ENCODE results near the gene PPP2R3C. TPM values are rescaled to one million over a fixed set of nuclear protein-coding genes. Genes with fewer than 3 reads are reported as not detected.

Gene PPP2R3C
- total RNA-seq, 2 experiments from 2014 or later = 34.9 to 37.6 TPM

GRCh38 chr14:35085441-35085840 is 36.3 kb downstream of the PPP2R3C start:
- ChIA-PET POLR2A (interaction anchor here (1.1 kb wide), 1 partner anchor 40 kb away, joined by 3 read pairs; the partner anchor contains the start of gene FAM177A1), CTCF (no interaction called here)
- no peaks in the 10 kb centered on the region for H3K9me3 ChIP-seq (ENCODE audit: control insufficient read depth in 1 of 2, insufficient read depth in 1 of 2, low read length in 2 of 2)
- no peak for ATAC-seq (ENCODE audit: poor library complexity)
- H3K27ac ChIP-seq (ENCODE audit: low read depth in 1 of 2, low read length in 2 of 2) = no peak overlapping the region
- no peaks in the 10 kb centered on the region for H3K4me1 Mint-ChIP-seq (ENCODE audit: low read depth)
- H3K27ac Mint-ChIP-seq = no peak overlapping the region
- H3K4me1 ChIP-seq (ENCODE audit: insufficient read depth, low read length) = no peaks in the 10 kb centered on the region
- no peaks in the 10 kb centered on the region for H3K27me3 ChIP-seq (ENCODE audit: control insufficient read depth in 1 of 2, insufficient read depth in 2 of 2, low read length in 2 of 2)
- no peak for DNase-seq
- no peak overlapping the region for H3K4me3 ChIP-seq (ENCODE audit: low read length)
- H3K36me3 ChIP-seq (ENCODE audit: insufficient read depth, low read length) = peaks cover 62% of the 10 kb centered on the region
- H3K4me3 Mint-ChIP-seq = no peak overlapping the region
- intact Hi-C loops (cut with DNase I, micrococcal nuclease) = no loop called here
- H3K9me3 Mint-ChIP-seq = no peaks in the 10 kb centered on the region
- peaks cover 76% of the 10 kb centered on the region for H3K36me3 Mint-ChIP-seq (ENCODE audit: low read depth)
- TF ChIP-seq CTCF (IDR thresholded peaks at IDR 0.05) = no peak
- no peaks in the 10 kb centered on the region for H3K27me3 Mint-ChIP-seq

- intact Hi-C loops (cut with DNase I, micrococcal nuclease) = no loop called here
- no peaks in the 10 kb centered on the region for H3K9me3 Mint-ChIP-seq
- POLR2A ChIA-PET = no interaction called here
- Histone ChIP-seq H3K9me3 (ENCODE audit: control insufficient read depth in 1 of 2, insufficient read depth in 1 of 2, low read length in 2 of 2) (no peaks in the 10 kb centered on the region), H3K27me3 (ENCODE audit: control insufficient read depth in 1 of 2, insufficient read depth in 2 of 2, low read length in 2 of 2) (no peaks in the 10 kb centered on the region), H3K36me3 (ENCODE audit: insufficient read depth, low read length) (peaks cover 62% of the 10 kb centered on the region), H3K4me1 (ENCODE audit: insufficient read depth, low read length) (no peaks in the 10 kb centered on the region), H3K27ac (ENCODE audit: low read depth in 1 of 2, low read length in 2 of 2) (no peak overlapping the region), H3K4me3 (ENCODE audit: low read length) (no peak overlapping the region)
- H3K4me1 Mint-ChIP-seq (ENCODE audit: low read depth) = no peaks in the 10 kb centered on the region
- CTCF ChIA-PET = no interaction called here
- no peaks in the 10 kb centered on the region for H3K27me3 Mint-ChIP-seq
- H3K36me3 Mint-ChIP-seq (ENCODE audit: low read depth) = peaks cover 83% of the 10 kb centered on the region
- no peak overlapping the region for H3K27ac Mint-ChIP-seq
- DNase-seq (no peak), ATAC-seq (ENCODE audit: poor library complexity) (no peak)
- H3K4me3 Mint-ChIP-seq = no peak overlapping the region
- no peak for TF ChIP-seq CTCF (IDR thresholded peaks at IDR 0.05)
These were observed 38.1 kb downstream of the PPP2R3C start for GRCh38 chr14:35083530-35084150.

- H3K36me3 Mint-ChIP-seq (ENCODE audit: low read depth) = peaks cover 77% of the 10 kb centered on the region
- H3K36me3 ChIP-seq (ENCODE audit: insufficient read depth, low read length) = peaks cover 48% of the 10 kb centered on the region
- H3K27me3 ChIP-seq (ENCODE audit: control insufficient read depth in 1 of 2, insufficient read depth in 2 of 2, low read length in 2 of 2) = no peaks in the 10 kb centered on the region
- H3K9me3 Mint-ChIP-seq = no peaks in the 10 kb centered on the region
- no peak for TF ChIP-seq CTCF (IDR thresholded peaks at IDR 0.05)
- no peak for DNase-seq
- H3K27ac ChIP-seq (ENCODE audit: low read depth in 1 of 2, low read length in 2 of 2) = no peak overlapping the region
- H3K27ac Mint-ChIP-seq = no peak overlapping the region
- no peaks in the 10 kb centered on the region for H3K27me3 Mint-ChIP-seq
- no peak overlapping the region for H3K4me3 Mint-ChIP-seq
- POLR2A ChIA-PET = no interaction called here
- no peaks in the 10 kb centered on the region for H3K4me1 ChIP-seq (ENCODE audit: insufficient read depth, low read length)
- intact Hi-C loops (cut with DNase I, micrococcal nuclease) = no loop called here
- ATAC-seq (ENCODE audit: poor library complexity) = no peak
- no peak overlapping the region for H3K4me3 ChIP-seq (ENCODE audit: low read length)
- H3K9me3 ChIP-seq (ENCODE audit: control insufficient read depth in 1 of 2, insufficient read depth in 1 of 2, low read length in 2 of 2) = no peaks in the 10 kb centered on the region
- H3K4me1 Mint-ChIP-seq (ENCODE audit: low read depth) = no peaks in the 10 kb centered on the region
- CTCF ChIA-PET = interaction anchor here (1.6 kb wide), 1 partner anchor 19 kb away, joined by 3 read pairs; no protein-coding TSS in a partner anchor
These were observed 42.0 kb downstream of the PPP2R3C start for GRCh38 chr14:35079742-35080141.

Data from CD4-positive, alpha-beta T cell (primary cell).